ENCODE measurements around the gene LY6G5C. TPM values are rescaled to one million over a fixed set of nuclear protein-coding genes. Genes with fewer than 3 reads are reported as not detected.

LY6G5C gene, protein sequence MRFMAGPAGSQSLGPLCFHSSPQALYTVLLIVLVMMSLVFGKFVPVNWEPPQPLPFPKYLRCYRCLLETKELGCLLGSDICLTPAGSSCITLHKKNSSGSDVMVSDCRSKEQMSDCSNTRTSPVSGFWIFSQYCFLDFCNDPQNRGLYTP
- total RNA-seq, result 0.13 TPM in 1 of 2 replicates, not detected in the other

GRCh38 chr6:31680226-31681134 lies at the start of gene LY6G5C:
LY6G5C (minus strand) TSS chr6:31681067; CDS start chr6:31680373, 694 bp downstream.
- TF ChIP-seq CTCF (IDR thresholded peaks at IDR 0.05; ENCODE audit: insufficient read depth, low read length, severe bottlenecking), result peak; percentile 80
- Histone ChIP-seq H3K27me3 (ENCODE audit: control insufficient read depth, insufficient read depth, low read length) (no peaks in the 10 kb centered on the region), H3K36me3 (ENCODE audit: control insufficient read depth, insufficient read depth, low read length) (no peaks in the 10 kb centered on the region), H3K4me3 (ENCODE audit: low read depth, low read length) (peak within 1 kb of the TSS; percentile 35)
- FAIRE-seq (no peak), DNase-seq (ENCODE audit: low read depth) (peak; percentile 72)

DNA sequence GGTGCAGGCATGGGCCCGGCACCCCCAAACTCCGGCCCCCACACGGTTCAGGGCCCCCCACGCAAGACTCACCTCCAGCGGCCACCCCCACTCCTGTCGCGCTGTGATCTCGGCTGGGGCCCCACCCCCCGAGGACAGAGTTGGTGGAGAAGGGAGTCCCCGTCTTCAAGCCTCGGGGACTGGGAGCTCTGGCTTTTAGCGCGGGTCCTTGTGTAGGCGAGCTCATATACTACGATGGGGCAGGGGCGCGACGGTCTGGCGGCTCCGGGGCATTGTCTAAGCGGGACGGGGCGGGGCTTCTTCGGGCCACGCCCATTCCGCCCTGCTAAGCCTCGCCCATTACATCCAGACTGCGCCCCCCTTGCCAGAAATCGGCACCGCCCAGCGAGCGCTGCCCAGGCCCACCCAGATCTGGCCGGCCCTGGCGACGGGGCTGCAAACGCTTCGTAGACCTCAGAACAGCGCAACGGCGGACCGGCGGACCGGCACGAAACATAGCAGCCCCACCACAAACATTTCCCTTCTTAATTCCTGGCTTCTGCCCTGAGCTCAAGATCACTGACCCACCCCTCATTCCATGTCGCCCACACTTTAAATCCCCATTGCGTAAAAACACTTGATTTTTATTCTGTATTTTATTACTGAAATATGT lies 49.2 kb upstream of the LY6G5C start:
- peaks cover 26% of the 10 kb centered on the region for H3K36me3 ChIP-seq (ENCODE audit: control insufficient read depth, insufficient read depth, low read length)
- no peak for TF ChIP-seq CTCF (IDR thresholded peaks at IDR 0.05; ENCODE audit: insufficient read depth, low read length, severe bottlenecking)
- peak overlapping the region; percentile 58 for H3K4me3 ChIP-seq (ENCODE audit: low read depth, low read length)
- peak; percentile 59 for DNase-seq (ENCODE audit: low read depth)
- no peaks in the 10 kb centered on the region for H3K27me3 ChIP-seq (ENCODE audit: control insufficient read depth, insufficient read depth, low read length)
- FAIRE-seq, result no peak

DNA sequence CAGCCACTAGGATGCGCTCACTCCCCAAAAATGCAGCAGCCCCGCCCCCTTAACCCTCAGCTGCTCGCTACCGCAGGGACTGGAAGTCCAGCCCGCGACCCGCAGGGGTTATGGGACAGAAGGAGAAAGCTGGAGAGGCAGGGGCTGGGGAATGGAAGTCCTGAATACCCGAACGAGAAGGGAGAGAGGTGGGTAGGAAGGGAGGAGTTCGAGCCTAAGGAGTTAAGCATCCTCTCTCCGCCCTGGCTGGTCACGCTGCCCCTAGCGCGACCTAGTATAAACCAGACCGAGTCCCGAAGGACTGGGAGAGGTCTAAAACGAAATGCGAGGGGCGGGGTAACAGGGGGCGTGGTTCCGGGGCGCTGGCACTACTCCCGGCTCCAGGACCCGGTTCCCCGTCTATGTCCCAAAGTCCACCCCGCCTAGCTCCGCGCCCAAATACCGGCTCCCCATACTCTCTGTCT lies 48.7 kb upstream of the LY6G5C start:
- Histone ChIP-seq H3K4me3 (ENCODE audit: low read depth, low read length) (peak overlapping the region; percentile 58), H3K36me3 (ENCODE audit: control insufficient read depth, insufficient read depth, low read length) (peaks cover 26% of the 10 kb centered on the region), H3K27me3 (ENCODE audit: control insufficient read depth, insufficient read depth, low read length) (no peaks in the 10 kb centered on the region)
- DNase-seq (ENCODE audit: low read depth) (peak; percentile 65), FAIRE-seq (no peak)
- no peak for TF ChIP-seq CTCF (IDR thresholded peaks at IDR 0.05; ENCODE audit: insufficient read depth, low read length, severe bottlenecking)

DNA sequence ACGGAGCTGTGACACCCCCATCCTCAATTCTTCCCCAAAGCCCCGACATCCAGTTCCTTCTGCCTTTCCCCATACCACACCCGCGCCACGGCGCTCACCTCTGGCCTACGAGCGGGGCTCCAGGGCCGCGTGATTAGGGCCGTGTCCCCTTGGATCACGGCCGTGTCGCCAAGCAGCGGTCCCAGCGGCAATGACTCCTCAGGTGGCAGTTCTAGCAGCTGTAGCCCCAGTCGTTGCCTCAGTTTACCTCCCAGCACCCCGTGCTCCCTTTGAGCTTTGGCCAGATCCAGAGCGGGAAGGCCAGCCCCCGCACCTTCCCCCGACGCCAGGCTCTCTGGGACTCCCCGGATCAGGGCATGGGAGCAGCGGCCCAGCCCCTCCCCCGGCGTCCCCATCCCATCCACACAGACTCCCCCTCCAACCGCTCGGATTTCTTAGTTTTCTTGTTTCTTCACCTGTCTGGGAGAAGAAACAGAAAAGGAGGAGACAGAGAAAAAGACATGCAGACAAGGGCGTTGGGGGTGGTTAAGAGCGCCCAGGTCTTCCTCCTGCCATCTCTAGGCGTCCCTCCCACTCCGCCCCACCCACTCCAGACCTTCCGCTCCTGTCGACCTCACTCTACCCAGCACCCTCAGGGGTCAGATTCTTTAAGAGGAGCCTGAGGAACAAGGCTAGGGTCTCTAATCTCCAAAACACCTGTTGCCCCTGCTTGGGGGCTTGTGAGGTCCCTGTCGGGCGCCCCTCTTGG lies 48.1 kb upstream of the LY6G5C start, which contains the start of gene DDAH2:
DDAH2 (minus strand) TSS at position 533 of the 748 bp plus-strand sequence; CDS start at position 395, 138 bp downstream.
- DNase-seq (ENCODE audit: low read depth), result no peak
- Histone ChIP-seq H3K27me3 (ENCODE audit: control insufficient read depth, insufficient read depth, low read length) (no peaks in the 10 kb centered on the region), H3K36me3 (ENCODE audit: control insufficient read depth, insufficient read depth, low read length) (peaks cover 21% of the 10 kb centered on the region), H3K4me3 (ENCODE audit: low read depth, low read length) (peak within 1 kb of the TSS; percentile 58)
- no peak for FAIRE-seq
- peak; percentile 57 for TF ChIP-seq CTCF (IDR thresholded peaks at IDR 0.05; ENCODE audit: insufficient read depth, low read length, severe bottlenecking)
